Iris pigment epithelial cell (primary cell): Measurements from ENCODE around the gene OPRD1.
A peak's percentile ranks its signal among the peaks of the same experiment; 100 is the strongest.

Experiments
- DNase-seq: peaks from one replicate; pipeline ENCODE4 v3.0.0-alpha.2; 2011; ENCODE audit warnings: low read depth

OPRD1 gene

GRCh38 chr1:28910379-28911115, 98.6 kb downstream of the OPRD1 start:
- DNase-seq, result no peak

- DNase-seq, result no peak
Measured at GRCh38 chr1:28913786-28914227, 101.8 kb downstream of the OPRD1 start.

- DNase-seq, result peak; percentile 78
Measured at GRCh38 chr1:28914228-28915030, 102.5 kb downstream of the OPRD1 start, which contains the start of gene EPB41. TSS of gene EPB41 (plus strand) at chr1:28914569. CDS start at chr1:28987438, 72,869 bp downstream.

- peak; percentile 38 for DNase-seq
Measured at GRCh38 chr1:28915031-28915895, 103.3 kb downstream of the OPRD1 start.

- DNase-seq, result no peak
Measured at GRCh38 chr1:28917757-28918118, 105.8 kb downstream of the OPRD1 start.
